Occipital lobe (tissue), 2 donors: ENCODE results near the gene PHF8. TPM values are rescaled to one million over a fixed set of nuclear protein-coding genes. Genes with fewer than 3 reads are reported as not detected.
A peak's percentile ranks its signal among the peaks of the same experiment; 100 is the strongest.

ENCODE experiments used
- DNase-seq: peaks from one replicate; lab custom pipeline; 2025; lab: John Stamatoyannopoulos, UW
- total RNA-seq: library from RNA; depleted of rRNA; stranded (reverse); fragments of >200 nt; gene quantifications from one replicate; pipeline ENCODE4 v1.2.3, GENCODE V29; 2014

The PHF8 gene
- 9.5 TPM for total RNA-seq

DNA sequence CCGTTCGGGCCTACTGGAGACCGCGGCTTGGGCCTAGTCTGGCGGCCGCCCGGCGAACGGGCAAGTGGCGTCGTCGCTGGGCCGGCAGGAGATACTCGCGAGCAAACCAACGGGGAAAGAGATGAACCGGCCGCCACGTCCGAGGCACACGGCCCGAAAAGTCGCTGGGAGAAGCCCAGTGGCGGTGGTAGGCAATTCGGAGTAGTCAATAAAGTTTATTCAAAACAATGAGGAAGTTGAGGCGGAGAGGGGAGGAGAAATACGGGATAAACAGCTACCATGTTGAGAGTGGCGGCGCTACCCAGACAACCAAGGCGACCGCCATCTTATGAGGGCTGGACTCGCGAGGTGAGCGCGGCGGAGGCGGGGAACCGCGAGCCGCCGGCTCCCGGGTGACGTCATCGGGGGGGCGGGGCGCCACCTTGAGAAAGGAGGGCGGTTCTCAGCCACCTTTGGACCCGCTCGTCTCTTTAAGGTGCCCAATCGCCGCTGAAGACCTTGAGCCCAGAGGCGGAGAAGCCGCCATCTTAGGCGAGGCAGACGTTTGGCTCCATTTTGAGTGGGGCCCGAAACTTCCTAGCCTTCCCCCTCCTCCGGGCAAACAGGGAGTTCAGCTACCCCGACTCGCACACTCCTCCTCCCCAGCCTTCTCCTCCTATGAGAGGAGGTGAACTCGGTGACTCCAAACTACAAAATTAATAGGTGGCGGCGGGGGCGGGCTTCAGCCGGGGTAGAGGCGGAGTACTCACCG, at the start of gene PHF8:
PHF8 (minus strand) TSS at position 348 of the 751 bp plus-strand sequence. CDS start 1,745 bp downstream, outside the sequence.
- DNase-seq: peak; percentile 84

DNA sequence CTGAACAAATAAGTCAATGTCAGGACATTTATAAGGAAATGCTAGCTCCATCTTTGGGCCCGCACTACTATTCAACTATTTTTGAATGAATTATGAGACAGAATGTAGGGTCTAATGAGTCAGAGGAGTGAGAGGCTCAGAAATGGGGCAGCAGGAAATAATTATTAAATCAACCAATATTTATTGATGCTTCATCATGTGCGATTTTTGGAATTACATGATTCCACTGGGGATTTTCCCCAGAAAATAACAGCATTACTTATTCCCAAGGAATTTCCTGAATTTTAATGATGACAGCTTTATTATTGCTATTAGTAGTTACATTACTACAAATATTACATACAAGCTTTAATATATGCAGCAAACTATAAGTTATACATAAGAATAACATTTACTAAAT, 49.3 kb upstream of the PHF8 start:
- no peak for DNase-seq

DNA sequence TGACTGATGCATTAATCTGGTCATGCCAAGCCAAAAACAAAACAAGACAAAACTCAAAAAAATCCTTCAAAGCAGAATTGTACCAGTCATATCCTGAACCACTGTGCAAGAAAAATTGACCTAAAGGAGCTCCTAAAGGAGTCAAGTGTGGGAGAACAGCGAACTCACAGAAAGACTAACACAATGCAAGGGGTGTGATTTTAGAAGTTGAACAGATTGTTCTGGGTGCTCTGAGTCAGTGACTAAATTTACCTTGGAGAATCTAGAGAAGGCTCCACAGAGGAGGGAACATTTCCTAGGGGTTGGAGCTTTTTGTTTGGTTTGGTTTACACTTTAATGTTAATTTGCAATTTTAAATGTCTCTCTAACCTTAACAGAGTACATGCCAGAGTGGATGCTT, 48.9 kb upstream of the PHF8 start:
- DNase-seq: no peak

DNA sequence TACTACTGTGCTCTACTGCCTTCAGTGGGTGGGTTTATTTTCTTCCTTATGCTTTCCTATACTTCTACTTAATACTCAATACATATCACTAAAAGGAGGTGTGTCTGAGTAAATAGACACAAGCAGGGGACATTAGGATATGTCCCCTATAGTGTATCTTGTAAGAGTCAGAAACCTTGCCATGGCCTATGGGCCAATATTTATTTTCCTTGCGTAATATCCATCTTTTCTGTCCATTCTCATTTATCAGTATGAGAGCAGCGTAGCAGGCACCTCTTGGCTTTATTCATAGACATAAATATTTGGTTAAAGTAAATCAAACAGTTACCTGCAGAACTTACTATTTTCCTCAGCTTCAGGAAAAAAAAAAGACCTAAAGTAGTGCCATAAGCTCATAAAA, 46.6 kb upstream of the PHF8 start:
- no peak for DNase-seq

DNA sequence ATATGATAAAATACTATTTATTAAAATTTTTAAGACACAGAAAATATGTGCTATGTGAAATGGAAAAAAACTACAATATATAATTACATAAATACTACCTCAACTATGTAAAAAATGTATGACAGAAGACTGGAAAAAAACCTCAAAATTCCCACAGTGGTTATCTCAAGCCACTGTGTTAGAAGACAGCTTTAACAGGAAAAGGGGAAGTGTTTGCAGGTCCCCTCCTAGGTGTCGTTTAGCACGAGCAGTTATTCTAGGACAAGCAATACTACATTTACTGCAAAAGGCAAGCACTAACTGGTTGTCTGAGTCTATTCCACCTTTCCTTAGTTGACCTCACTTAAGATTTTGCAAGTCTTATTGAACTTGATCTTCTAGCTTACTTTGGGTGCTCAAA, 44.9 kb upstream of the PHF8 start:
- DNase-seq: no peak

DNA sequence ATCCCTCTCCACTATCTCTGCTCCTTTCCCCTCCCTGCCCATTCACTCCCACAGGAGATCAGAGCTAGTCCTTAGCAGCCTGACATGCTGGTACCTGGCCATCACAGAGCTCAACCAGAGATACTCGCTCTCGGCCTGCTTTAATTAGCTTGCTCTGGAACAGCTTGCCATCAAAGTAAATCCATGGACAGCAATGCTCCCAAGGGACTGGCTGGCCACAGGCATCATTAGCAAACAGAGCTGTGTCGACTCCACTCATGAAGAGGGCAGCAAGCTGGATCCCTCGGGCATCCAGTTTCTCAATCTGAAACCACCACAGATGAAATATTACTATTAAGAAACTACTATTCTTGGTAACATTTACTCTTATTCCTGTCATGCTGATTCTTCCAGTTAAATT, 43.4 kb upstream of the PHF8 start:
- no peak for DNase-seq

DNA sequence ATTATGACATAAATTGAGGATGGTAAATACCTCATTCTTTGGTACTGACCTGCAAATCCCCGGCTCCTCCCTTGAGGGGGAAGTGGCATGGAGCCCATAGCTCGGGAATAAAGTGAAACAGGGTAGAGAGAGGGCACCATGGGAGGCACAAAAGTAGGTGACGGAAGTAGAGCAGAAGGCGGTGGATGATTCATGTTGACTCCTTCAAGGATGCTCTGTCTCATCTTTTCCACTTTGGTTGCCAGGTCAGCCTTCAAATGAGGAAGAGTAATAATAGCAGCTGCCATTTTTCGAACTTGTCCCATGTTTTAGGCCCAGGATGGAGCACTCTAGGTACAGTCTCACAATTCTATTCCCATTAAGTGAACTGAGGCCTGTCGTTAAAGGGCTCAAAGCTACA, 41.4 kb upstream of the PHF8 start:
- DNase-seq: no peak

DNA sequence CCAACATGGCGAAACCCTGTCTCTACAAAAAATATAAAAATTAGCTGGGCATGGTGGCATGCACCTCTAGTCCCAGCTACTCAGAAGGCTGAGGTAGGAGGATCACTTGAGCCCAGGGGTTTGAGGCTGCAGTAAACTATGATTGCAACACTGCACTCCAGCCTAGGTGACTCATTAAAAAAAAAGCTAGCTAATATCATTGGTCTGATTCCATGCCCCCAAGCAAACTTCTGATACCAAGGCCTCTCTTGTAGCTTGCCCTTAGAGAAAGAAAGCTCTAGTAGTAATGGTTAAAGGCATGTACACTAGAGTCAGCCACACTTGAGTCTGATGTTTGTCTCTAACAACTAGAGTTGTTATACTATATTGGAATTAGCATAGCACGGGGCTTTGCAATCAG, 32.6 kb upstream of the PHF8 start:
- no peak for DNase-seq

DNA sequence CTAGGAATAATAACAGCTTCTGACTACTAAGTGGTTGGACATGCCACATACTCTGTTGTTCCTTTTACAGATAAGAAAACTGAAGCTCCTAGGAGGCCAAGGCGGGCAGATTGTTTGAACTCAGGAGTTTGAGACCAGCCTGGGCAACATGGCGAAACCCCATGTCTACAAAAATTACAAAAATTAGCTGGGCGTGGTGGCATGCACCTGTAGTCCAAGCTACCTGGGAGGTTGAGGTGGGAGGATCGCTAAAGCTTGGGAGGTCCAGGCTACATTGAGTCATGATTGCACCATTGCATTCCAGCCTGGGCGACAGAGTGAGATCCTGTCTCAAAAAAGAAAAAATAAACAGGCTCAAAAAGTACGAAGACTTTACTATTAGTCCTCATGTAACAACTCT, 30.6 kb upstream of the PHF8 start:
- no peak for DNase-seq

DNA sequence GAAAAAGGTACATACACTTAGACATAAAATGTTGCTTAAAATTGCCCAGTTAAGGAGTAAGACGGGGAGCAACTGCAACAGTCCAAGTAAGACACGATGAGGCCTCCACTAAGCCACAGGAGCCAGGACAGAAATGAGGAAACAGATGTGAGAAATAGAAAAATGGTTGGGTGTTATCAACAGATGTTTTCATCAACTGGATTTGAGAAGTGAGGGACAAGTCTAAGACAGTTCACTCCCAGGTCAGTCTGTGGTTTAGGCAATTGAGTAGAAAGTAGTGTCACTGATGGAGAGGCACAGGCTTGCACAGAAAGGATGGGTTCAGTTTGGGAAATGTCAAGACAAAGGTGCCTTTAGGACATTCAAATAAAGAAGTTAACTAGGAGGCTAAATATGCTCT, 23.5 kb upstream of the PHF8 start:
- no peak for DNase-seq

DNA sequence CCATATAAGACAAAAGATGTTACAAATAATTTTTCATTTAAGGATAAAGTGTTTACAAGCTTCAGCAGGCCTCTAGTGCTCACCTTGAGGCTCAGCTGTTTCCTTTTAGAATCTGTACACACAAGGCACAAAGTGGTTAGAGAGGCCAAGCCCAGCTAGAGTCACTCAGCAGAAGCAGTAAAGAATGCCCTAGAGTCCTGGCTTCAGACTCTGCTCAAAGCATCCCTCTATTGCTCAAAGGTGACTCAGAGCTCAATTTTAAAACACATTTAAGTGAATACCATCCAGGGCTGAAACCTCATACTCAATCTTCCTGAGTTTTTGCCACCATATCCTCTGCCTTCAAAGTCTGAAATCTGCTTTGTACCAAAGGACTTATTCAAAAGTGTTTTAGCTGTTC, 22.6 kb upstream of the PHF8 start:
- DNase-seq: no peak

DNA sequence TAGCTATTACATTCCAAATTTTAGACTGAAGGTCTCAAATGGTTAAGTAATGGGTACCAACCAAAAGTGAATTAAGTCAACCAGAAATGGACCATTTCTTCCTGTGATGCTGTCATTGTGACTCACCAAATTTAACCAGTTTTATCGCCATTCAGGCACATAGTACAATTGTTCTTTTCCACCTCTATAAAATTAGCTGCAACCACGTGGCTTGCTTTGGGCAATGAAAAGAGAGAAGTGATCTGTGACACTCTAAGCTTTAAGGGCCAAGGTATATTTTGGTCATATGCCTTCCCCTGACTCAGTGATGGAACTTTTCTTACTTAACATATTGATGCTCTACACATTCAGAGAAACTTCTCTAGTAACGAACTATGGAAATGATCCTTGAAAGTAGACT, 20.3 kb upstream of the PHF8 start:
- DNase-seq: no peak

DNA sequence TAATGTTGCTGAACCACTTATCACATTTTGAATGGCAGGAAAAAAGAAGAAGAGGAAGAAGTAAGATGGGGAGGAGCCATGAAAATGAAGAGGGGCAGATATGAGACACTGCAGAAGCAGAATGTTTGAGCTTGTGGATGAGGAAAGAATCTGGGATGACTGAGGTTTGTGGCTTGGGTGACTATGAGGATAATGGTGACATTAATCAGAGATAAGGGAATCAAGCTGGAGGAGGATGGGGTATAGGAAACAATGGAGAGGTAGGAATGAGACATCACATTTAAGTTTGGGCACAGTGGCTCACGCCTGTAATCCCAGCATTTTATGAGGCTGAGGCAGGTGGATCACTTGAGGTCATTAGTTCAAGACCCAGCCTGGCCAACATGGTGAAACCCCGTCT, 19.1 kb upstream of the PHF8 start:
- DNase-seq: no peak

DNA sequence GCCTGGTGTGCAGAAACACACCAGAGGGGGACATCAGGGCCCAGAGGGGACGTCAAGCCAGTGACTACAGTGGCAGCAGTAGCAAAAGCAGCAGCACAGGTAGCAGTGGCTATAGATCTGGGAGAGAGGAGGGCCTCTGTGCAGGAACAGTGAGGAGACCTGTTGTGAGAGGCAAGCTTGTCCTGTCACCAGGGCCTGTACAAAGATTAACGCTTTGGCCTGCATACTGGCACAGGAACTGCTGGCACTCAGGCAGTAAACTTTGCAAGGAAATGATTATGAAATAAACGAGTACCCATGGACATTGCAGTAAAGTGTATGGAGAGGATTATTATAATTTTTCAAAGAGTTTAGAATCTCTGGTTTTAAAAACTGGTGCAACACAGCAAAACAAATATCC, 5.5 kb upstream of the PHF8 start:
- no peak for DNase-seq

DNA sequence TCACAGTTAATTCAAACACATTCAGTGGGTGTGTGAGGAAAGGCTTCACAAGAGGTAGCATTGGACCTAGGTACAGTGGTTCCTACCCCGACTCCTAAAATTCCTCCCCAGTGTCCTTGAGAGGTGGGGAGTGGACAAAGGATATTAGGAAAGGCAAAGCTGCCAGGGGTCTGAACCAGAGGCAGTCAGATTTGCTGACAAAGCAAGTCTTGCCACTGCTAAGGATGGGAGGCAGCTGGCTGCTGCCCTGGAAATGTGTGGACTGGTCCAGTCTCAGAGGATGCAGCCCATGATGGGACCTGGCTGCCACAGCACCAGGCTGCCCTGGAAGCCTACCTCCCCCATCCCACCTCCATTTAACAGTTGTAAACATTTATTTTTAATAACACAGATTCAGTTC, 4.1 kb upstream of the PHF8 start:
- no peak for DNase-seq

DNA sequence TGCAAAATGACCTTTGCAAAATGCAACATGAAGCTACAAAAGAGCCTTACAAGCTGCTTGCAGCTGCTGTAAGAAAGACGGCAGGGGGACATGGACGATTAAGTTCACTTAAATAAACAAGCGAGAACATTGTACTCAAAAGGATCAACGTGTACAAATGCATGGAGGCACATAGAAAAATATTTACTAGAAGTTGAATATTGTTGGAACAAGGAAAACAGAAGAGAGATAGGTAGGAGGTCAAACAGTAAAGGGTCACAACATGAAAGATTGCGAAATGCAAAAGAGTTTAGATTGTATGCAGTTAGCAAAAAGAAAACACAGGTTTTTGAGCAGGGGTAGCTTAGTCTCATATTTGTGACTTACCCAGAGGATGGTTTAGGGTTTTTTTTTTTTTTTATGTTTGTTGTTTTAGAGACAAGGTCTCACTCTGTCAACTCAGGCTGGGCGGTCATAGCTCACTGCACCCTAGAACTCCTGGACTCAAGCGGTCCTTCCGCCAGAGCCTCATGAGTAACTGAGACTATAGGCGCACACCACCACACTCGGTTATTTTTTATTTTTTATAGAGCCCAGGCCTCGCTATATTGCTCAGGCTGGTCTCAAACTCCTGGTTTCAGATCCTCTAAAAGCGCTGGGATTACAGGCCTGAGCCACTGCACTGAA, 1.4 kb upstream of the PHF8 start:
- no peak for DNase-seq

DNA sequence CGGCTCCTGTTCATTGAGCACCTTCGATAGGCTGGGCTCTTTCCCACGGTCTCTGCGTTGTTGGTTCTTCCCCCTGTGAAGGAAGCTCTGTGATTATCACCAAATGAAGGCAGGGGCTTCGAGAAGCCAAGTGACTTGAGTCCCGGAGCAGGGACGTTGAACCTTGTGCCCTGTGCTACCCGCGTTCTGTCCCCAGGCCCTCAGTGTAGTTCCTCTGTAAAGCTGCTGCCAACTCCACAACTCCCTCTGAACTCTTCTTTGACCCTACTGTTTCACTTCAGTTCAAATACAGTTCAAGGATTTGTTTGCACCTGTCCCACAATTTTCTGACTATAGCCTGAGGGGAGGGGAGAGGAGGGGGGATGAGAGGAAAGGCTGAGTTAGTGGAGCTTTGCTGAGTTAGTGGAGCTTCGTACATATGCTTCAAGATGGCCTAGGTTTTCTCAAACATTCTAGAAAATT, 635 bp upstream of the PHF8 start:
- no peak for DNase-seq

DNA sequence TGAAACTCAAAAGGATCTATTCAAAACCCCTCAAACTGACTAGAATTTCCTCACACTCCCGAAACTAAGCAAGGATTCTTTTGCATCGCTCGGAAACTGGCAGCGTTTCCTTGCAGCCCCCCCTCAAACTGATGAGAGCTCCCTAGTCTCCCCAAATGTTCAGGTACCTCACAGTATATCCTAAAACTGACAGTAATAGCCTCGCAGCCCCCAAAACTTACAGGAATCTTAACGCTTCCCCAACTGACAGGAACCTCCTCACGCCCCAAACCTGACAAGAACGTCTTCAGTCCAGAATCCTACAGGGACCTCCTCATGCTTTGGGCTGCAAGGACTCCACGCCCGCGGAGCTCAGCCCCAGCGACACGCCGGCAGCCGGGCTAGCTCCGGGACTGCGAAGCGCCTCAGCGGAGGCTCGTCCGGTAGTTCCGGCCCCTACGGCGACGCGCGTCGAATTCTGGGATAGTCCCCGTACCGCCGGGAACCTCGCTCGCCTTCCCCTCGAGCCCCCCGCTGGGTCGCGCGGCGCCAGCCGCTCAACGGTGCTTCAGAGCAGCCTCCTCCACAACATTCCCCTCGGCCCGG, 640 bp downstream of the PHF8 start:
- DNase-seq: no peak

DNA sequence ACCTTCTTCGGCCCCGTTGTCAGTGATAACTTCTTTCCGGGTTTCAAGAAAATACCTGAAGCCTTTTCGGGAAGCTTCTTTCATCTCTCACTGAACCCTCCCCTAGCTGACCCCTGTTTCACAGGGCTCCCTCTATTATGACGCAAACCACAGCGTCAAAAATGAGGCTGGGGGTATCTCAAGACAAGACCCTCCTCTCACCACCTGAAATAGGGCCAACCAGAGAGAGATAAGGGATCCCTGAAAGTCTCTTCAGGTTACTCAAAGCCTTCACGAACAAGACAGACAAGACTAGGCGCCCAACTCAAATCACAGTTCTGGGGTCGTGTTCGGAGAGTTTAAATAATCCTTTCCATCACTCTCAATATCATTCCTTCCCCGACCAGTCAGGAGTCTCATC, 1.2 kb downstream of the PHF8 start:
- no peak for DNase-seq

DNA sequence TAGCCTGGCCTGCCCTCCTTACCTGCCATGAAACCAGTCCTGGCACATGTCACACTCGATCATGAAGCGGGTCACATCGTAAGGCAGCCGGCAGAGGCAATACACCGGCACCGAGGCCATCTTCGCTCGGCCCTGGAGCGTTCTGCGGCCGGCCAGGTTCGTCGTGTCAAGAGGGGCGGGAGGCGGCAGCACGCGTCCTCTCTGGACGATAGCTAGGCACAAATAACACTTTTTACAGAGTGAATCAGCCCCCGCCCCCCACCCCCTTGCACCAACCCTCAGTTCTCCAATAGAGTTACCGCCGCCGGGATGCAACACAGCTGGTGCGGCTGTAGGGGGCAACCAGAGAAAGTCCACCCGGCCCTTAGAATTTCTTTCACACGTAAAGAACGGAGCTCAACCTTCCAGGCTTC, 1.7 kb downstream of the PHF8 start:
- DNase-seq: peak; percentile 5

DNA sequence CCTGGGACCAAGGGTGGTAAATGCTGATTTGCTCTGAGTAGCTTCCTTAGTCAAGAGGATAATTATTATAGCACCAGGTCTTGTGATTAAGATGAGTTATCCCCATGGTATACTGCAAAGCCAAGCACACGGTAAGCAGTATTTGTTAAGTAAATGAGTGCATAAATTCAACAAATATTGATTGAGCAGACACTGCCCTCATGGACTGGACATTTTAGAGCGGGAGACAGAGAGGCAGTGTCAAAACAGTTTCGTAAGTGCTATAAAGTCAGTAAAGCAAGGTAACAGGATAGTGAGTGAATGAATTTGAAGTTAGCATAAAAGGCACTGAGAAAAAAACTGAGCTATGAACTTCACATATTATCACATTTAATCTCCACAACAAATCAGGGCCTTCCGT, 13.9 kb downstream of the PHF8 start:
- no peak for DNase-seq

DNA sequence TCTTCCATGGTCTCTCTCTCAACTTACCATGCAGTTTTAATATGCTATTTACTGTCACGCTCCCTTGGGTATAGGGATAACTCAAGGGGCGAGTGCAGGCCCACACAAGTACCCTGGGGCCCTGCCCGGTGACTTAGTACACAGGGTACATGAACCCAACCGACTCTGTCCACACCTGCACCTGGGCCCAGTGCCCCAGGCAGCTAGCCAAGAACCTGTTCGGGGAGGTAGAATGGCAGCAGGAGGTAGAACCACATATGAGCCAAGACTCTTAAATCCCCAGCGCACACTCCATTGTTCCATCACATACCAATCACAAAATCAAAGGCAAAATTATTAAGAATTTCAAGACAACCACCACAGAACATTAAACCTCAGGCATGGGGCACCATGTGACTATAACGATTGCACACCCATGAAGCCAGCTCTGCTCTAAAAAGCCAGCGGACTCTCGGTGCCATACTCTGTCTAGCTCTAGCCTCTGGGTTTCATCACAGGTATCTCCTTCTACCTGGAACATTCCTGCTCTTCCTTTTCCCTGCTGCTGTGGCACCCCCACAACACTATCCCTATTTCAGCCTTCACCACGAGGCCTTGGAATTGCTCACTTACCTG, 14.6 kb downstream of the PHF8 start:
- DNase-seq: no peak

DNA sequence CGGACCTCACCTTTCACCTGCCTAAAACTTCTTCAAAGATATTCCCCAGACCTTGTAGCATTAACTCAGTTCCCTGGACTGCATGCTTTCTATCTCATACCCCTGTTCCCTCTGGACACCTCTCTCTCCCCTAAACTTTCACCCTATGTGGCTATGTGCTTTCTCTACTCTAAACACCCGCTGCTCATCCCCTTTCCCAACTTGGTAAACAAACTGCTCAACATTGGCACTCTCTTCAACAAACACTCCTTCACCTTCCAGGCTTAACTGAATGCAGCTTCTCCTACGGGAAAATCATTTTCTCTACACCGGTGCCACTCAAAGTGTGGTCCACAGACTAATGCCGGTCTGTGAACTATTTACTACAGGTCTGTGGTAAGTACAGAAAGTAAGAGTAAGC, 19.9 kb downstream of the PHF8 start:
- DNase-seq: no peak
